Tibial nerve (tissue), 4 donors: ENCODE measurements around the gene CLEC10A. TPM values are rescaled to one million over a fixed set of nuclear protein-coding genes. Genes with fewer than 3 reads are reported as not detected.
"Not testable (repeated sequence)": the region's sequence is repeated elsewhere in the genome, so short reads cannot be mapped to it uniquely, and the experiment has no call there.

Experiments
- DNase-seq, 2 donors: peaks; one replicate each; pipeline ENCODE4 v3.0.0-alpha.2; 2019; ENCODE audit warnings: low spot score in 2 of 2
- H3K27ac ChIP-seq, 4 donors: fragments of 200-600 bp; sonication (generic) in 3 of 4; one replicate each; pipeline ENCODE4 v1.5.1; 2017 to 2019; ENCODE audit warnings: mild to moderate bottlenecking in 1 of 4
- H3K27me3 ChIP-seq, 2 donors: fragments of 200-600 bp; sonication (generic) in 1 of 2; one replicate each; pipeline versions ENCODE4 v1.5.1 to v1.6.0; 2017 to 2019
- H3K36me3 ChIP-seq, 3 donors: fragments of 200-600 bp; sonication (generic); one replicate each; pipeline ENCODE4 v1.5.1; 2018 to 2019
- H3K4me1 ChIP-seq, 4 donors: fragments of 200-600 bp; sonication (generic) in 3 of 4; one replicate each; pipeline ENCODE4 v1.5.1; 2017 to 2019
- H3K4me3 ChIP-seq, 4 donors: fragments of 200-600 bp; sonication (generic) in 3 of 4; one replicate each; pipeline ENCODE4 v1.5.1; 2017 to 2019; ENCODE audit warnings: mild to moderate bottlenecking in 1 of 4, moderate library complexity in 1 of 4
- H3K9me3 ChIP-seq, 4 donors: fragments of 200-600 bp; sonication (generic) in 3 of 4; one replicate each; pipeline ENCODE4 v1.5.1; 2017 to 2019
- EP300 ChIP-seq, 2 donors: sonication (generic); formaldehyde crosslinking; IDR thresholded peaks; one replicate each; pipeline ENCODE4 v1.6.1; 2017; ENCODE audit warnings: antibody characterized with exemption in 2 of 2, mild to moderate bottlenecking in 1 of 2
- POLR2A ChIP-seq, 2 donors: fragments of 450-650 bp; IDR thresholded peaks; one replicate each; pipeline ENCODE4 v1.6.1; 2017; ENCODE audit warnings: antibody characterized with exemption in 2 of 2, mild to moderate bottlenecking in 2 of 2, moderate library complexity in 2 of 2
- WGBS, 2 donors: methylation state at CpG; one replicate each; pipeline ENCODE4 v1.1.5; 2018; 5-methylcytosine and 5-hydroxymethylcytosine counted together
- total RNA-seq, 4 donors: library from RNA; depleted of rRNA; stranded (reverse); fragments of >200 nt; gene quantifications; one replicate each; pipeline ENCODE4 v1.1.0, GENCODE V29; 2016
- TF ChIP-seq, protein P1 (sequence below), 5 experiments: fragments of 200-600 bp in 3 of 5; fragments of 450-650 bp in 2 of 5; sonication (generic) in 3 of 5; IDR thresholded peaks; one replicate each; pipeline ENCODE4 v1.5.1; 2016 to 2019; ENCODE audit warnings: antibody characterized with exemption in 5 of 5, mild to moderate bottlenecking in 3 of 5, moderate library complexity in 2 of 5

Gene CLEC10A
- total RNA-seq, 4 donors from 2014 or later = 2.2 to 19.8 (median 10.3) TPM

DNA sequence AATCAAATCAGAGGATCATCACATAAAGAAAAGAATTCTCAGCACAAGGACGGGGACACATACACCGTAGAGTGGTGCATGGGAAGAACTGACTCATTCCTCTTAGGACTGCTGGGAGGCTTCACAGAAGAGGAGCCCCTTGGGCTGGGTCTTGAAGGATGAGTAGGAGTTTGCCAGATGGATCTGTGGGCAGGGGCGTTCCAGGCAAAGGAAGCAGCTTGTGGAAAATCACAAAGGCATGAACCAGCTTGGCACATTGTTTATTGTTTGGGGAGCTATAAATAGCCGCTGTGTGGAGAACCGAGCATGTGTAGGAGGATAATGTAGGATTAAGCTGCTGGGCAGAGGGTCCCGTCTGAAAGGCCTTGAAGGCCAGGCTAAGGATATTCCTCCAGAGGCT, 31.1 kb downstream of the CLEC10A start:
- H3K4me3 ChIP-seq = no peak overlapping the region
- H3K4me1 ChIP-seq = peaks cover 0 to 22% (median 7%) of the 10 kb centered on the region in 4 donors
- TF ChIP-seq POLR2A (IDR thresholded peaks at IDR 0.05) (no peak), EP300 (IDR thresholded peaks at IDR 0.05) (no peak)
- TF ChIP-seq, protein P1, sequence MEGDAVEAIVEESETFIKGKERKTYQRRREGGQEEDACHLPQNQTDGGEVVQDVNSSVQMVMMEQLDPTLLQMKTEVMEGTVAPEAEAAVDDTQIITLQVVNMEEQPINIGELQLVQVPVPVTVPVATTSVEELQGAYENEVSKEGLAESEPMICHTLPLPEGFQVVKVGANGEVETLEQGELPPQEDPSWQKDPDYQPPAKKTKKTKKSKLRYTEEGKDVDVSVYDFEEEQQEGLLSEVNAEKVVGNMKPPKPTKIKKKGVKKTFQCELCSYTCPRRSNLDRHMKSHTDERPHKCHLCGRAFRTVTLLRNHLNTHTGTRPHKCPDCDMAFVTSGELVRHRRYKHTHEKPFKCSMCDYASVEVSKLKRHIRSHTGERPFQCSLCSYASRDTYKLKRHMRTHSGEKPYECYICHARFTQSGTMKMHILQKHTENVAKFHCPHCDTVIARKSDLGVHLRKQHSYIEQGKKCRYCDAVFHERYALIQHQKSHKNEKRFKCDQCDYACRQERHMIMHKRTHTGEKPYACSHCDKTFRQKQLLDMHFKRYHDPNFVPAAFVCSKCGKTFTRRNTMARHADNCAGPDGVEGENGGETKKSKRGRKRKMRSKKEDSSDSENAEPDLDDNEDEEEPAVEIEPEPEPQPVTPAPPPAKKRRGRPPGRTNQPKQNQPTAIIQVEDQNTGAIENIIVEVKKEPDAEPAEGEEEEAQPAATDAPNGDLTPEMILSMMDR (IDR thresholded peaks at IDR 0.05) = no peak
- DNase-seq = no peak
- peaks cover 0 to 43% of the 10 kb centered on the region in 2 donors for H3K27me3 ChIP-seq
- no peaks in the 10 kb centered on the region for H3K36me3 ChIP-seq
- no peaks in the 10 kb centered on the region for H3K9me3 ChIP-seq
- 67 to 69% methylated on average over 6 of the region's 6 CpGs for WGBS, 2 donors
- H3K27ac ChIP-seq = no peak overlapping the region

DNA sequence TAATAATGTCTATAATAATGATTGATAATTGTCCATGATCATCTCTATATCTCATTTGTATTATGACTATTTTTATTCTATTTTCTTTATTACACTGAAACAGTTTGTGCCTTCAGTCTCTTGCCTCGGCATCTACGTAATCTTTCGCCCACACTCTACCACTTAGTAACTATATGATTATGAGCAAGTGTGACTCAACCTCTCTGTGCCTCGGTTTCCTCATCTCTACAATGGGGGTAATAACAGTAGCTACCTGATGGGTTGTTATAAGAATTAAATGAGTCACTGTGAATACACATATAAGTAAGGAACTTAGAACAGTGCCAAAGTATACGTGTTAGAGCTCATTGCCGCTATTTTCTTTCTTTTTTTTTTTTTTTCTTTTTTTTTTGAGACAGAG, 32.5 kb downstream of the CLEC10A start:
- H3K27ac ChIP-seq = peak overlapping the region in 1 of 4 donors; percentile 75
- no peak for DNase-seq
- H3K36me3 ChIP-seq = no peaks in the 10 kb centered on the region
- no peaks in the 10 kb centered on the region for H3K9me3 ChIP-seq
- 76 to 82% methylated on average over 6 of the region's 6 CpGs for WGBS, 2 donors
- TF ChIP-seq, protein P1 (IDR thresholded peaks at IDR 0.05) = no peak
- no peak for TF ChIP-seq POLR2A (IDR thresholded peaks at IDR 0.05)
- no peak for TF ChIP-seq EP300 (IDR thresholded peaks at IDR 0.05)
- no peak overlapping the region for H3K4me3 ChIP-seq
- H3K27me3 ChIP-seq = peaks cover 0 to 57% of the 10 kb centered on the region in 2 donors
- peaks cover 0 to 36% (median 20%) of the 10 kb centered on the region in 4 donors for H3K4me1 ChIP-seq

DNA sequence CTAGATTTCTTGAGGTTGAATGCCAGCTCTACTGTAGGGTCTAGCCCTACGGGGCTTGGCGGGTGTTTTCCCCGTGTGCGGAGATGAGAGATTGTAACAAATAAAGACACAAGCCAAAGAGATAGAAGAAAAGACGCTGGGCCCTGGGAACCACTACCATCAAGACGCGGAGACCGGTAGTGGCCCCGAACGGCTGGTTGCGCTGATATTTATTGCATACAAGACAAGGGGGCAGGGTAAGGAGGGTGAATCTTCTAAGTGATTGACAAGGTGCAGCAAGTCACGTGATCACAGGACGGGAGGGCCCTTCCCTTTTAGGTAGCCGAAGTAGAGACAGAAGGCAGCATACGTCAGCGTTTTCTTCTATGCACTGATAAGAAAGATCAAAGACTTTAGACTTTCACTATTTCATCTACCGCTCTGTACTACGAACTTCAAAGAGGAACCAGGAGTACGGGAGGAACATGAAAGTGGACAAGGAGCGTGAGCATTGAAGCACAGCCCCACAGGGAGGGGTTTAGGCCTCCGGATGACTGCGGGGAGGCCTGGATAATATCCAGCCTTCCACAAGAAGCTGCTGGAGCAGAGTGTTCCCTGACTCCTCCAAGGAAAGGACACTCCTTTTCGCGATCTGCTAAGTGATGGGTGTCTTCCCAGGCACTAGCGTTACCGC, 33.2 kb downstream of the CLEC10A start:
- H3K27ac ChIP-seq = peak overlapping the region in 2 of 4 donors; percentile 21 to 75
- DNase-seq = not testable (repeated sequence)
- H3K27me3 ChIP-seq = peaks cover 0 to 64% of the 10 kb centered on the region in 2 donors

DNA sequence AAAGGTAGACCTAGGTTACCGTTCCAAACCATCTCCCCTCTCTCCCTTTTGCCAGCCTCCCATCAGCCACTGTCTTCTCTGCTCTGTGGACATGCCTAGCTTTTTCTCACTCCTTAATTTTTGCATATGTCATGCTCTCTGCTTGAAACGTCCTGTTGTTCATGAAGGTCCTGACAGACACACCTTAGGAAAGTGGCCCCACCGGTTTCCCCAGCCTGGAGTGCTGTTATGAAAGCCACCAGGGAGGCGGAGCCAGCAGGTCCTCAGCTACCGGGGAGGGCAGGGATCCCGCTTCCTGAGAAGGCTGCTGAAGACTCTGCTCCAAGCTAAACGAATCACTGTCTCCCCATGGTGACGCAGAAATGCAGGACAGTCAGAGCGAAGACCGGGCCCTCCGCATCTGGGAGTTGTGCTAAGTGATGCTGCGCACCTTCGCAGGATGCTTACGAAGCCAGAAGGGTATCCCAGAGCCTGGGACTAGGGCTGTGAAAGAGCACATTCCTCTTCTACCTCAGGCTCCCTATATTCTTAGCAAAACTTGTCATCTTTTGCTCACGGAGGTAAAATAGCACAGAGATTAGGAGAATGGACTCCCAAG, 33.8 kb downstream of the CLEC10A start:
- Histone ChIP-seq H3K4me1 (peaks cover 0 to 43% (median 26%) of the 10 kb centered on the region in 4 donors), H3K9me3 (no peaks in the 10 kb centered on the region), H3K27me3 (peaks cover 0 to 71% of the 10 kb centered on the region in 2 donors), H3K36me3 (no peaks in the 10 kb centered on the region), H3K27ac (peak overlapping the region in 2 of 4 donors; percentile 21 to 75), H3K4me3 (peak overlapping the region in 2 of 4 donors; percentile 38 to 42)
- no peak for DNase-seq
- TF ChIP-seq, protein P1 (IDR thresholded peaks at IDR 0.05) = peak in 1 of 5 experiments; percentile 4
- TF ChIP-seq POLR2A (IDR thresholded peaks at IDR 0.05) = no peak
- 15 to 17% methylated on average over 12 to 14 of the region's 15 CpGs for WGBS, 2 donors

More for the DNA sequence above, 33.2 kb downstream of the CLEC10A start:
- peaks cover 0 to 43% (median 26%) of the 10 kb centered on the region in 4 donors for H3K4me1 ChIP-seq
- peak overlapping the region in 2 of 4 donors; percentile 38 to 42 for H3K4me3 ChIP-seq
- not testable (repeated sequence) for H3K36me3 ChIP-seq, H3K9me3 ChIP-seq
- WGBS, 2 donors = 21 to 23% methylated on average over 26 of the region's 26 CpGs

DNA sequence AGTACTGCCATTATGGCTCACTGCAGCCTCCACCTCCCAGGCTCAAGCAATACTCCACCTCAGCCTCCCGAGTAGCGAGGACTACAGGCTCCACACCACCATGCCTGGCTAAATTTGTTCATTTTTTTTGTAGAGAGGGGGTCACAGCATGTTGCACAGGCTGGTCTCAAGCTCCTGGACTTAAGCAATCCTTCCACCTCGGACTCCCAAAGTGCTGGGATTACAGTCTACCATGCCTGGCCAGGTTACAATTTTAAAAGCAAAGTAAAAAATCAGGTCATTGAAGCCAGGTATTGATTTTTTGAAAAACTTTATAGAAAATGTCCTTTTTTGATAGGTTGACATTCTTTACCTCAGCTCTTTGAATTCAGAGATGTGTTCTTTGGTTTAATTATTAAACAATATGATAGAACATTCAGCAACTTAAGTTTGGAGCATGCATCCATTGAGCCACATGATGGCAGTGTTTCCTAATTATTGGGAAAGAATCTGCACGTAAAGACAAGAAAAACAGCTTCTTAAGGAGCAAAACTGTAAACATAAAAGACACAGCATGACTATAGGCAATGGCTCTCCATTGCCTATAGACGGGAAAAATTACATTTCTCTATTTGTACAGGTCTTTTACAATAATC, 34.4 kb downstream of the CLEC10A start:
- Histone ChIP-seq H3K36me3 (no peaks in the 10 kb centered on the region), H3K9me3 (no peaks in the 10 kb centered on the region), H3K4me1 (peaks cover 0 to 43% (median 26%) of the 10 kb centered on the region in 4 donors), H3K27ac (peak overlapping the region in 1 of 4 donors; percentile 75), H3K27me3 (peaks cover 0 to 72% of the 10 kb centered on the region in 2 donors), H3K4me3 (peak overlapping the region in 1 of 4 donors; percentile 38)
- DNase-seq = peak in 1 of 2 donors; percentile 74
- WGBS, 2 donors = 25 to 28% methylated on average over 5 of the region's 5 CpGs
- TF ChIP-seq POLR2A (IDR thresholded peaks at IDR 0.05) (no peak), EP300 (IDR thresholded peaks at IDR 0.05) (no peak)
- TF ChIP-seq, protein P1 (IDR thresholded peaks at IDR 0.05) = peak; percentile 52 to 80 (median 74)
